Activated CD8-positive, alpha-beta memory T cell treated with anti-CD3 and anti-CD28 coated beads, Interleukin-2, amount 50 U/mL, for 1 hour (primary cell): ENCODE measurements around the gene TMEM114.
"Not testable (repeated sequence)": the region's sequence is repeated elsewhere in the genome, so short reads cannot be mapped to it uniquely, and the experiment has no call there.

Experiments
- DNase-seq: peaks from one replicate; pipeline ENCODE4 v3.0.0-alpha.2; 2020; ENCODE audit errors: extremely low read depth

TMEM114 gene

DNA sequence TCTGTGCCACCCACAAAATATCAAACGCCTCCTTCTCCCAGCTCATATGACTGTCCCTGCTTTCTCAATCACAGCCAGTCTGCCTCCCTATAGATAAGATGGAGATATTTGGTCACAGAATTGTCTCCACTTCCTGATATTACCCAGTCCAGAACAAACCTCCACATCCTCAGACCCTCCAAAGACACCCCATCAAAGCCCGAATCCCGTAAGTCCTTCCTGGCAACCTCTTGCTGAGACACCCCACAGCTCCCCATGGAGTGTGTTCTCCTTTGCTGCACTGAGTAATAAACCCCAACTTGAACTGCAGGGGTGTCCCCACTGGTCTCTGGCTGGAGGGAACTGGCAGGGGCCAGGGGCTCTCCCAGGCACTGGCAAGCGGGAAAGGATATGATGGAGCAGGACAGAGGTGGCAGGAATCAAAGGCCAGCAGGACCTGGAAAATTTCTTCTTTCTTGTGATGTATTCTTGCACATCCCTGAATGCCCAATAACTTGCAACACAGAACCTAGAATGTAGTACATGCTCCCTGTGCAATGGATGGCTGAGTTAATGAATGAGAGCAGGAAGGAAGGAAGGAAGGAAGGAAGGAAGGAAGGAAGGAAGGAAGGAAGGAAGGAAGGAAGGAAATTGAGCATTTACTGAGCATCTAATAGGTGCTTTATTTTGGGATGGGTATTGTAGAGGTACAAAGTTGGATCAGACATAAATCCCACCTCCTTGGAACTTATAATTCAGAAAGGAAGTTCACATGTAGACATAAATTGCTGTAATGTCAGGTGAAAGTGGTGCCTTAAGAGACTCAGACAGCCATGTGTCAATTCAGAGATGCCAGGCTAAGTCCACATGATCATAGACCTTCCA, 13.9 kb downstream of the TMEM114 start:
- DNase-seq, result no peak

DNA sequence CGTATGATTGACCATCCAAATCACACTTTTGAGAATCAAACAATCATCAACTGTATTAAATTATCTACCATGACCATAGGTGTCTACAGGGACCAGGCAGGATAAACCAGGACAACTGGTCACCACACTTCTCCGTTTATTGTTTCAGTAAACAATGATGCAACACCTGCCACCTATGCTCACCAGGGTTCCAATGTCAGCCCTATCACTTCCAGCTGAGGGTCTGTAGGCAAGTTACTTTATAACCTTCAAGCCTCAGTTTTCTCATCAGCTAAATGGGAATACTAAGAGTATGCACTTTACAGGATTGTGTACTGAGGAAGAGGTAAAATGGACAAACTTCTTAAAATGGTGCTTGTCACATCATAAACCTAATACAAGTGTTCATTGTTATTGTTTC, 14.9 kb downstream of the TMEM114 start:
- DNase-seq, result no peak

DNA sequence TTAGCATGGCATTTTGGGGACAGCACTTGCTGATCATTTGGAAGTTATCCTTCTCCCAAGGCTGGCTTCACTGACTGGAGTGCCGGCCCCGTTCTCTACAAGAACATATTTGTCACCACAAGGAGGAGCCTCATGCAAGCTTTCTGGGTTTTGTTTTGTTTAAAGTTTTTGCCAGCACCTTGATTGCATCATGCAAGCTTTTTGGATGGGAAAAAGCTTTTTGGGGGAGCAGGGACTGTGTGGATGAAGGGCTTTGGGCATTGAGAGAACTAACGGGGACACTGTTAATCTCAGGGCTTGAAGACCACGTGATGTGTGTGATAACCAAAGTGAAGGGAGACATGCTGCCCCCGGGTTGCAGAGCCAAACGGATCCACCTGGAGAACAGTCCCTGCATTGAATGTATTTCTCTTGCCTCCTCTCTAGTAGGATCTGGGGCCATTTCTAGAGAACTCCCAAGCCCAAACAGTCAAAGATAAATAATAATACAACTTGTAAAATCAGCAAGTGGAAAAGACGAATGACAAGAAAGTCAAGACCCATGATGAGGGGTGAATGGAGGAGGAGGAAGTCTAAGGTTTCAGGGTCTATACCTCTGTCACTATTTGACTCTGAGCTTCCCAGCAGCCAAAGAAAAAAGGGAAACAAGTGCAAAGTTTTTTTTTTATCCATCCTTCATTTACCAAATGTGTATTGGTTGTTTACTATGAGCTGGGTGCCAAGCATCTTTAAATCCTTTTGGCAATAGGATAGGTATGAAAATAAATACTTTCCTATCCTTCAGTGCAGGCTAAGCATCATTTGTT, 17.2 kb downstream of the TMEM114 start:
- no peak for DNase-seq

DNA sequence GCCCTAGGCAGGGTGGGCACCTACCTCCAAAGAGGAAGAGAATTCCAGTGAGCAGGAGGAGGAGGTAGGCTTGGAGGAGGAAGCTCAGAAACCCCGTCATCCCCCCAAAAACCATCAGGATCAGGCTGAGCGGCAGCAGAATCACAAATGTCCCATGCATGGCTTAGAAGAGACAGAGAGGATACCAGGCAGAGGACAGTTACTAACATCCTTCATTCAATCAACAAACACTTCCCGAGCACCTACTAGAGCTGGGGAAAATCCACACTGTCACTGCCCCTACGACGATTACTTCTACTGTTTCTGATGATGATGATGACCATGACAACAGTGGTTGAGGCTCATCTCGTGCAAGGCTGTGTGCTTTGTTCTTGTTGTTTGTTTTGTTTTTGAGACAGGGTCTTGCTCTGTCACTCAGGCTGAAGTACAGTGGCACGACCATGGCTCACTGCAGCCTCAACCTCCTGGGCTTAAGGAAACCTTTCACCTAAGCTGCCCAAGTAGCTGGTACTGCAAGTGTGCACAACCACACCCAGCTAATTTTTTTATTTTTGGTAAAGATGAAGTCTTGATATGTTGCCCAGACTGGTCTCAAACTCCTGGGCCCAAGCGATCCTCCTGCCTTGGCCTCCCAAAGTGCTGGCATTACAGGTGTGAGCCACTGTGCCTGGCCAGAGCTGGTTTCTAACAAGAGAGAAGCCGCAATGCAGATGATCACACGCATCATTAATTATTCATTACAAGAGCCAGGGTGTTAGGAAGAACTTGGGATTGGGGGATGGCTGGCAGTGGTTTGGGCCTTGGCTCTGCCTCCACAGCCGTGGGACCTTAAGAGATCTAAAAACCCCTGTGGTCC, 18.0 kb downstream of the TMEM114 start:
- no peak for DNase-seq

DNA sequence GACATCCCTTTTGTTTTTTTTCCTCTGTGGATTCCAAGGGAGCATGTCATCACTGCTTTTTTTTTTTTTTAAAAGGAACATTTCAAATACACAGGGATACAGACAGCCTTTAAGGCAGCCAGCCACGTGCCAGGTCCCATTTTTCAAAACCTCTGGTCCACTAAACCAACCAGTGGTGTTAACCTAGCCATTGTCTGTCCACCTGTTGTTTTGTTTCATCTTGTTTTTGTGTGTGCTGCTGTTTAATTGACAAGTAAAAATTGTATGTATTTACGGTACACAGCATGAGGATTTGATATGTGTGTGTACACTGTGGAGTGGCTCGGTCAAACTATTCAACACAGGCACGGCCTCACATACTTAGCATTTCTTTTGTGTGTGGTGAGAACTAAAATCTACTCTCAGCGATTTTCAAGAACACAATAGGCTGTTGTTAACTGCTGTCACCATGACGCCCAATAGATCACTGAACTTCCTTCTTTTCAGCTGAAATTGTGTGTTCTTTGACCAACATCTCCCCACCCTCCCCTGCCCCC, 19.2 kb downstream of the TMEM114 start:
- no peak for DNase-seq

DNA sequence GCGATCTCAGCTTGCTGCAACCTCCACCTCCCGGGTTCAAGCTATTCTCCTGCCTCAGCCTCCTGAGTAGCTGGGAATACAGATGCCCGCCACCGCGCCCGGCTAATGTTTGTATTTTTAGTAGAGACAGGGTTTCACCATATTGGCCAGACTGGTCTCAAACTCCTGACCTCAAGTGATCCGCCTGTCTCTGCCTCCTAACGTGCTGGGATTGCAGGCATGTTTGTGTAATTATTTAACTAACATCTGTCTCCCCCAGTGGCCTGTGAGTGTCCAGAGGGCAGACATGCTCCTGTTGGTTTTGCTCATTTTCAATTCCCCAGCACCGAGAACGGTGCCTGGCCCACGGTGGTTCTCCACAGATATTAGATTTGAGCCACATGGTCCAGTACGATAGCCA, 19.9 kb downstream of the TMEM114 start:
- not testable (repeated sequence) for DNase-seq

DNA sequence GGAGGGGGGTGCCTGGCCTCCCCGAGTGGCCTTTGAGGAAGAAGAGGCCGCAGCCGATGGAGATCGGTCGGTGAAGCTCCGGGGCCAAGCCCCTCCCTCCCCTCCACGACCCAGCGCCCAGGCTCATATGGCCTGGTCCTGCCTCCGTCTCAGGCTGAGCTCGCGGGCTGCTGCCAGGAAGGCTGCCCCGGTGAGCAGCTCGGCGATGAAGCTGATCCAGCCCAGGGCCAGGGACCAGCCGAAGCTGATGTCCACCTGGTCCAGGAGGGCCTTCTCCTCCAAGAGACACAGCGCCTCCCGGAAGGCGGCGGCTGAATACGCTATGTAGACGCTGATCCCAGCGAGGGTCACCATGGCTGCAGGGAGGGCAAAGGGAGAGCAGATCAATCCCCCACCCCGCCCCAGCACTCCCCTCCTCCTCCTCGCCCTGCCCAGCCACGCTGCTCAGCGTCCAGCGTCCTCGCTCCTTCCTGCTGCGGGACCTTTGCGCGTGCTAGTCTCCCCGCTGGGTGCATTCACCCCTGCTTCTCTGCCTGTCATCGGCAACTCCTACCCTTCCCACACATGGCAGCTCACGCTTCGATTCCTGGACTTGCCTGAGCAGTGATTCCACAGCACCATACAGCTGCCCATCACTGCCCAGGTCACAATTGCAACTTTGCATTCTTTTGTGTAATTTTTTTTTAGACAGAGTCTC, 20.5 kb downstream of the TMEM114 start:
- no peak for DNase-seq

DNA sequence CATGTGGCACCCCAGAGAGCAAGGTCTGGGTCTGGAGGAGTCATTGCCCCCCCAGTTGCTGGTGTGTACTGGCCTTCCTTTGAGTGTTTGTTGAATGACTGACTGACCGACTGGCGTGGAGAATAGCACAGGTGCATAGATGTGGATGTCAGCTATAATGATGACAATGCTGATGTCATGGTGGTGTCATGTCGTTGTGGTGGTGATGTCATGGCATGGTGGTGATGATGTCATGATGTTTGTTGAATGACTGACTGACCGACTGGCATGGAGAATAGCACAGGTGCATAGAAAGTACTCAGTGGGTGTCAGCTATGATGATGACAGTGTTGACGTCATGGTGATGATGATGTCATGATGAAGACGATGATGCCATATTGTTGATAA, 22.1 kb downstream of the TMEM114 start:
- no peak for DNase-seq

DNA sequence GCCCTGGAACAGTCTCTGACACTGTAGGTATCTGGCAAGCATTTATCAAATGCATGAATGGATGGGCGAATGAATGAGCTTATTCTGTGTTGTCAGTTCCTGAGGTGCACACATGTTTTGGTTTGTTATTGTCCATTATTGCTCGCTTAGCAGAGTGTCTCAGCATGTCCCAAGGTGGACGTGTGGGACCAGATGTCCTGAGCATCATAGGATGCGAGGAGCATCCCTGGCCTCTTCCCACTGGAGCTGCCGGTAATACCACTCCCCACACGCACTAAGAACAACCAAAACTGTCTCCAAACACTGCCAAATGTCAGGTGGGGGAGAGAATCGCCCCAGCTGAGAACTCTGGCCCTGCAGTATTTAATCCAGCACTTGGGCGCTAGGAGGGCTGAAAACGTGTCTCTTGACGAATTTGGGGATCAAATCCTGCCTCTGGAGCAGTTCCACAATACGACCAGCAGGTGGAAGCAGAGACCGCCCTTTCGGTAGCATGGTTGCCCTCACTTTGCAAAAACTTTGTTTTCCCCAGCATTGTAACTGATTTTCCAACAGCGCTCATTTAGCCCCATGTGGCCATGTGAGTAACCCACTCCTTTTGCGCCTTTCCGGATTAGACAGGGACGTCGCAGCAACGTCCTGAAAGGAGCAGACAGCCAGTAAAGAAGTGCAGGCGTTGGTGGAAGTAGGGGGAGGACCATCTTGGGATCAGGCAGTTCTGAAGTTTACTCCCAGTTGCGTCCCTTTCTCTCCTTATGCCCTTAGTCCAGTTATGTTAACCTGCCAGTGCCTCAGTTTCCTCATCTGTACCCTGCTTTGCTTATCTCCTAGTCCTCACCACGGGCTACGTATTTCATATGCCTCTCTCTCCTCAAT, 22.7 kb downstream of the TMEM114 start:
- peak; percentile 47 for DNase-seq

DNA sequence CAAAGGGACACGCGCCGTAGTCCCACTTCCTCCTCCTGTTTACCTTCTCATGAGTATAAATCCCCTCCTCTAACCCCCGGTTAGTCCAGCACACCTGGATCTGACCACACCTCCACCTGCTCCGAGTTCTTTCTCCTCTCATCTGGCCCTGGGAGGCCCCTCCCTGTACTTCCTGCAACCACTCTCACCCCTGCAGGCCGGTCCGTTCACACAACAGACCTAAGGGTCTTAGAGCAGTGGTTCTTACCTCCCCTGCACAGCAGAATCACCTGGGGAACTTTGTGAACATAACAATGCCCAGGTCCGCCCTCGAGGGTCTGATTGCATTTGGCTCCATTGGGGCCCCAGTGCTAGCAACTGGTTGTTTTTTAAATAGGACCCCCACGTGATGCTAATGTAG, 24.8 kb downstream of the TMEM114 start:
- no peak for DNase-seq

DNA sequence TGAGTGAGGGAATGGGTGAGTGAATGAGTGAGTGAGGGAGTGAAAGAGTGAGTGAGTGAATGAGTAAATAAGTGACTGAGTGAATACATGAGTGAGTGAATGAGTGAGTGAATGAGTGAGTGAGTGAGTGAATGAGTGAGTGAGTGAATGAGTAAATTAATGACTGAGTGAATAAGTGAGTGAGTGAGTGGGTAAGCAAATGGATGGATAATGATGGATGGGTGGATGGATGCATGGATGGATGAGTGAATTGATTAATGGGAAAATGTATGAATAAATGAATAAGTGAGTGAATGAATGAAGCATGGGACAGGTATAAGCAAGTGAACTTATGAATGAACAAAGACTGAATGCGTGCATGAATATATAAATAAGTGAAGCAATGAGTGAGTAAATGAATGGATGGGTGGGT, 25.4 kb downstream of the TMEM114 start:
- DNase-seq, result no peak

DNA sequence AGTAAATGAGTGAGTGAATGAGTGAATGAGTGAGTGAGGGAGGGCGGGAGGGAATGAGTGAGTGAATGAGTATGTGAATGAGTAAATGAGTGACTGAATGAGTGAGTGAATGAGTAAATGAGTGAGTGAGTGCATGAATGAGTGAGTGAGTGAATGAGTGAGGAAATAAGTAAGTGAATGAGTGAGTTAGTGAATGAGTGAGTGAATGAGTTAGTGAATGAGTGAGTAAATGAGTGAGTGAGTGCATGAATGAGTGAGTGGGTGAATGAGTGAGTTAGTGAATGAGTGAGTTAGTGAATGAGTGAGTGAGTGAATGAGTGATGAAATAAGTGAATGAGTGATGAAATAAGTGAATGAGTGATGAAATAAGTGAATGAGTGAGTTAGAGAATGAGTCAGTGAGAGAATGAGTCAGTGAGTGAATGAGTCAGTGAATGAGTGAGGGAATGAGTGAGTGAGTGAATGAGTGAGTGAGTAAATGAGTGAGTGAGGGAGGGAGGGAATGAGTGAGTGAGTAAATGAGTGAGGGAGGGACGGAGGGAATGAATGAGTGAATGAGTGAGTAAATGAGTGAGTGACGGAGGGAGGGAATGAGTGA, 26.3 kb downstream of the TMEM114 start:
- not testable (repeated sequence) for DNase-seq

DNA sequence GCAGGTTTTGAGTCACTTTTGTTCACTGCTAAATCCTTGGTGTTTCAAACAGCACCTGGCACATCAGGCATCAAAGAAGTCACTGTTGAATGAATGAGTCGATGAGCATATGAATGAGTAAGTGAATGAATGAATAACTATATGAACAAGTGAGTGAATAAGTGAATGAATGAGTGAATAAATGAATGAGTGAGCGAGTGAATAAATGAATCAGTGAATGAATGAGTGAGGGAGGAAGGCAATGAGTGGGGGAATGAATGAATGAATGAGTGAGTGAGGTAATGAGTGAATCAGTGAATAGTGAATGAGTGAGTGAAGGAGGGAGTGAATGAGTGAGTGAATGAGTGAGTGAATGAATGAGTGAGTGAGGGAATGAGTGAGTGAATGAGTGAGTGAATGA, 28.8 kb downstream of the TMEM114 start:
- DNase-seq, result no peak

DNA sequence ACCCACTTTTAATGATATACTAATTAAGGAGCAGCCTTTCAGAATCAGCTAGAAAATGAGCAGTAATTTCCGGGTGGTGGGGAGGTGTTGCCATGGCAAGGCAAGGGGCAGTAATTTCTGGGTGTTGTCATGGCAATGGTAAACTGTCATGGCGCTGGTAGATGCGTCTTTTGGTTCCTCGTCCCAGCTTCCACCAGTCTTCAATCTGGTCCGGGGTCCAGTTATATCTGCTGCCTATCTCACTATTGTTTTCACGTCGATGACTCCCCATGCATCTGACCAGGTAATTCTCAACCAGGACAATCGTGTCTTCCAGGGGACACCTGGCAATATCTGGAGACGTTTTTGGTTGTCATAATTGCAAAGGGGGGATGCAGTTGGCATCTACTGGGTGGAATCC, 34.9 kb downstream of the TMEM114 start:
- no peak for DNase-seq

DNA sequence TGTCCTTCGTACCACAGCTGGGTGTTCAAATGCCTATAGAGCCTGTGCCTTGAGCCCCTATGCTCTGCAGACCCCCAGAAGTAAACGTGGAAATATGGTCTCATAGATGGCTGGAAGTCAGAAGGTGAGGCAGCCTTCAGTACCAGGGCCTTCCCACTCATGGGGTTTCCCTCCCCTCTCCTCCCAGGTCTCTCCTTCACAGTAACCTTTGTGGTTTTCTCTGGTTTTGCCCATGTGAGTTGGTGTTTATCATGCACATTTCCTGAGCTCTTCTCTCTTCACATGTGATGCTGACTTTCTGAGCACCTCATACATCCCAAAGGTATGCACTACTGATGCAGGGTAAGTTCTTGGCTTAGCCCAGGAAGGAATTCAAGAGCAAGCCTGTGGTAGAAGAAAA, 35.4 kb downstream of the TMEM114 start:
- DNase-seq, result no peak

DNA sequence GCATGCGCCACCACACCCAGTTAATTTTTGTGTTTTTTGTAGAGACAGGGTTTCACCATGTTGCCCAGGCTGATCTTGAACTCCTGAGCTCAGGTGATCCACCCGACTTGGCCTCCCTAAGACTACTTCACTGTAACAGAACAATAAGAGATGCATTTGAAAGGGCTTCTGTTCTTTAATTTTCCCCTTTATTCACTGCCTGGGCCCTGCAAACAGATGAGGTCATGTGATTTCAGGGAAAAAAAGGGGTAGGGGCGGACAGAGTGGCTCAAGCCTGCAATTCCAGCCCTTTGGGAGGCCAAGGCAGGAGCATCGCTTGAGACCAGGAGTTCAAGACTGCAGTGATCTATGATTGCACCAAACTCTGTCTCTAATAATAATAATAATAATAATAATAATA, 36.3 kb downstream of the TMEM114 start:
- DNase-seq, result no peak

DNA sequence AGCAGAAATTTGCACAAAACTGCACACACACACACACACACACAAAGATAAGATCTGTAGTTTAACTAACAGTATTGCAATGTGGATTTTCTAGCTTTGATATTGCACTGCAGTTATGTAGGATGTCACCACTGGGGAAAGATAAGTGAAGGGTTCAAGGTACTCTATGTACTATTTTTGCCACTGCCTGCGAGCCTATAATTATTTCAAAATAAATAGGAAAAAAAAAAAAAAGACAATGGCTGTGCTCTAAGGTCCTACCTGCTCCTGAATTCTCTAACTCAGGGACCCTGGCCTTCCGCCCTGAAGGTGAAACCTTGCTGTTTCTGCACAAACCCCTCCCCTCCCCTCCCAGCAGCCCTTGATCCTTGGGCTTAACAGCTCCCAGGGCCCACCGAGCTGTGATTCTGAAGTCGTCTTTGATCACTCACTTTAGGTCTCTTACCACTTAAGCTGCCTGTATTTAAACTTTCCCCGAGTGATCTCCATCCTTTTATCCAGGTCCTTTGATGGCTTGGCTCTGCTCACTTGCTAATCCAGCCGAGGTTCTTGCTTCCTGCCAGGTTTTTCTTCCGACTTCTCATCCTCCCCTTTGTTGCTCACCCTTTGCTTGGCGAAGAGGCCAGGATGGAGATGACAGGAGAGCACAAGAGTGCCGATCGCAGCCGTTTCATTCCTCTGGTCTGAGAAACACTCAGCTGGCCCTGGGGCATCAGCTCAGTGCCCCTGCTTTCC, 37.7 kb downstream of the TMEM114 start:
- no peak for DNase-seq

DNA sequence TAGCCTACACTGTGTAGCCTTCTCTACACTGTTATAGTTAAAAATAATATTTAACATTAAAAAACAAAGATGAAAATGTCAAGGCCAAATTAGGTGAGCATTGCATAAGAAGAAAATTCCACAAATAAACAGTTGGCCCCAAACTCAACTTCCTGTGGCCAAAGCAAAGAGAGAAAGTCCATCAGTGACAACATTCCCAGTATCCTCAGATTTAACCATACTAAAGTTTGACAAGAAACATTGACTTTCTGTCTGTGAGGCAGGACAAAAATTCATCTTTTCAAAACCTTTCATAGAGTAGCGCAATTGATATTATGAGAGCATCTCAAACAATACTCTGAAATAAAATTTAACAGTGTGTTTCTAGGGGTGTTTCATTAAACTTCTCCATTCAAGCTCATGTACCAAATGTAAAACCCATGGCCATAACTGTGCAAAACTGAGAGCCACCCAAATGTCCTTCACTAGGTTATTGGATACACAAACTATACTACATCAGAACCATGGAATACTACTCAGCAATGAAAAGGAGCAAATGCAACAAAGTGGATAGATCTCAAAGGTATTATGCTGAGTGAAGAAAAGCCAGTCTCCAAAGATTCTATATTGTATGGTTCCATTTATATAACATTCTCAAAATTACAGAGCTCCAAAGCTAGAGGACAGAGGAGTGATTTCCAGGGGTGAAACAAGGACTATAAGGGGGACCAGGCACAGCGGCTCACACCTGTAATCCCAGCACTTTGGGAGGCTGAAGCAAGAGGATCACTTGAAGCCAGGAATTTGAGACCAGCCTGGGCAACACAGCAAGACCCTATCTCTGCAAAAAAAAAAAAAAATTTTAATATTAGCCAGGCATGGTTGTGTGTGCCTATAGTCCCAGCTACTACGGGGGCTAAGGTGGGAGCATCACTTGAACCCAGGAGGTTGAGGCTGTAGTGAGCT, 38.7 kb downstream of the TMEM114 start:
- no peak for DNase-seq
